Measurements from ENCODE around the gene PDGFC. TPM values are rescaled to one million over a fixed set of nuclear protein-coding genes. Genes with fewer than 3 reads are reported as not detected.

PDGFC gene
- total and polyA plus RNA-seq, 2 of the 8 experiments (the other 6 are each of a cell fraction or from before 2014, with no cell fraction given) = 0.65 to 2.7 TPM

- Histone ChIP-seq H2BK15ac (ENCODE audit: low read length) (no peak overlapping the region), H4K8ac (ENCODE audit: extremely low read depth, insufficient read depth, low read length) (no peak overlapping the region), H2BK120ac (replicated peaks; ENCODE audit: low read depth, low read length) (no peak overlapping the region), H3K9me3 (ENCODE audit: insufficient read depth in 2 of 2, low read depth in 1 of 2, low read length in 1 of 2) (no peaks in the 10 kb centered on the region), H3K79me2 (ENCODE audit: control insufficient read depth in 1 of 2, insufficient read depth in 2 of 2, low read length in 2 of 2) (no peaks in the 10 kb centered on the region), H3K4me2 (ENCODE audit: insufficient read depth in 1 of 2, low read depth in 2 of 2, low read length in 2 of 2) (no peak overlapping the region), H3K4me3 (ENCODE audit: extremely low read depth in 1 of 4, insufficient read depth in 2 of 4, low read depth in 3 of 4, low read length in 4 of 4) (no peak overlapping the region), H3K4me1 (replicated peaks in 1 of 4; ENCODE audit: control insufficient read depth in 3 of 4, insufficient read depth in 4 of 4, low read length in 3 of 4) (peaks cover 3 to 8% (median 5%) of the 10 kb centered on the region in 4 experiments), H3K27ac (ENCODE audit: low read depth, low read length) (no peak overlapping the region), H2AK5ac (ENCODE audit: low read depth, low read length) (no peak overlapping the region), H3K4ac (replicated peaks; ENCODE audit: insufficient read length, low read depth, low read length) (no peak overlapping the region), H2BK20ac (ENCODE audit: low read length) (no peak overlapping the region), H3K23me2 (ENCODE audit: low read depth, low read length) (peaks cover under 1% of the 10 kb centered on the region), H3K18ac (ENCODE audit: extremely low read depth, low read length) (no peak overlapping the region), H3K9ac (replicated peaks in 1 of 4; ENCODE audit: extremely low read depth in 1 of 4, low read depth in 3 of 4, low read length in 3 of 4) (no peak overlapping the region), H3K36me3 (ENCODE audit: control insufficient read depth in 2 of 4, insufficient read depth in 4 of 4, low read length in 3 of 4) (no peaks in the 10 kb centered on the region), H3K27me3 (replicated peaks in 1 of 4; ENCODE audit: control insufficient read depth in 3 of 4, extremely low read depth in 1 of 4, insufficient read depth in 3 of 4, low read length in 3 of 4) (no peaks in the 10 kb centered on the region; a peak in 2 of 7 replicates), H2AFZ (ENCODE audit: low read length) (no peak overlapping the region), H4K91ac (replicated peaks; ENCODE audit: insufficient read length, low read length) (no peak overlapping the region), H4K5ac (ENCODE audit: insufficient read length, low read depth, low read length) (no peak overlapping the region), H3K23ac (ENCODE audit: insufficient read length) (no peak overlapping the region), H2BK5ac (ENCODE audit: low read depth, low read length) (no peak overlapping the region), H3K79me1 (ENCODE audit: low read depth, low read length) (no peaks in the 10 kb centered on the region), H3K14ac (ENCODE audit: insufficient read length) (no peak overlapping the region), H3K56ac (replicated peaks; ENCODE audit: insufficient read length, low read depth, low read length) (no peak overlapping the region), H4K20me1 (replicated peaks in 1 of 2; ENCODE audit: control insufficient read depth in 1 of 2, insufficient read depth in 2 of 2, low read length in 2 of 2) (no peaks in the 10 kb centered on the region), H2BK12ac (ENCODE audit: low read depth, low read length) (no peak overlapping the region)
- CTCF ChIA-PET (ENCODE audit: partially characterized antibody) = interaction anchor here (1.3 kb wide), 1 partner anchor 70 kb away, joined by 3 read pairs; no protein-coding TSS in a partner anchor
- POLR2A ChIA-PET (ENCODE audit: partially characterized antibody) = no interaction called here
- FAIRE-seq (no peak), DNase-seq (ENCODE audit: low read depth in 1 of 2, low spot score in 2 of 2) (no peak)
- WGBS, 2 experiments (ENCODE audit: extremely low coverage in 1 of 2, insufficient coverage in 1 of 2, insufficient read length in 1 of 2, insufficient replicate concordance in 2 of 2, low coverage in 1 of 2, low lambda C conversion rate in 2 of 2, missing lambda C conversion rate in 1 of 2) = 82% methylated on average over 2 of the region's 2 CpGs; no CpG with 5 or more reads in 1 of the 2 experiments
- TF ChIP-seq RNF2 (IDR thresholded peaks at IDR 0.05; ENCODE audit: borderline replicate concordance, low read depth, low read length, missing control alignments, poor library complexity, severe bottlenecking) = no peak
- no peak for TF ChIP-seq SAP30 (IDR thresholded peaks at IDR 0.05; ENCODE audit: insufficient read depth, insufficient replicate concordance, low read length)
- TF ChIP-seq ATF2 (IDR thresholded peaks at IDR 0.05; ENCODE audit: low read length) = no peak
- no peak for TF ChIP-seq NRF1 (IDR thresholded peaks at IDR 0.05; ENCODE audit: low read depth, low read length)
- TF ChIP-seq GABPA (IDR thresholded peaks at IDR 0.05; ENCODE audit: borderline replicate concordance, insufficient read depth, low read length) = no peak
- no peak for TF ChIP-seq CHD2 (IDR thresholded peaks at IDR 0.05; ENCODE audit: low read length)
- TF ChIP-seq TBP (IDR thresholded peaks at IDR 0.05; ENCODE audit: low read depth, low read length) = no peak
- TF ChIP-seq EGR1 (IDR thresholded peaks at IDR 0.05; ENCODE audit: borderline replicate concordance, low read depth, low read length) = no peak
- no peak for TF ChIP-seq TCF12 (IDR thresholded peaks at IDR 0.05; ENCODE audit: low read depth, low read length)
- TF ChIP-seq POLR2AphosphoS5 (IDR thresholded peaks at IDR 0.05; ENCODE audit: low read depth, low read length) = no peak
- TF ChIP-seq EP300 (IDR thresholded peaks at IDR 0.05; ENCODE audit: borderline replicate concordance in 1 of 2, low read depth in 2 of 2, low read length in 2 of 2) = no peak
- TF ChIP-seq MAX (IDR thresholded peaks at IDR 0.05) = no peak
These were observed 4.1 kb upstream of the PDGFC start for GRCh38 chr4:156975686-156976085.
